Activated gamma-delta T cell treated with Interleukin-2 at 50 U/mL for 16 hours (primary cell): ENCODE results near the gene SAMD15.
"Not testable (repeated sequence)": the region's sequence is repeated elsewhere in the genome, so short reads cannot be mapped to it uniquely, and the experiment has no call there.

Experiments used
- DNase-seq: peaks from one replicate; pipeline ENCODE4 v3.0.0-alpha.2; 2020

The SAMD15 gene

DNA sequence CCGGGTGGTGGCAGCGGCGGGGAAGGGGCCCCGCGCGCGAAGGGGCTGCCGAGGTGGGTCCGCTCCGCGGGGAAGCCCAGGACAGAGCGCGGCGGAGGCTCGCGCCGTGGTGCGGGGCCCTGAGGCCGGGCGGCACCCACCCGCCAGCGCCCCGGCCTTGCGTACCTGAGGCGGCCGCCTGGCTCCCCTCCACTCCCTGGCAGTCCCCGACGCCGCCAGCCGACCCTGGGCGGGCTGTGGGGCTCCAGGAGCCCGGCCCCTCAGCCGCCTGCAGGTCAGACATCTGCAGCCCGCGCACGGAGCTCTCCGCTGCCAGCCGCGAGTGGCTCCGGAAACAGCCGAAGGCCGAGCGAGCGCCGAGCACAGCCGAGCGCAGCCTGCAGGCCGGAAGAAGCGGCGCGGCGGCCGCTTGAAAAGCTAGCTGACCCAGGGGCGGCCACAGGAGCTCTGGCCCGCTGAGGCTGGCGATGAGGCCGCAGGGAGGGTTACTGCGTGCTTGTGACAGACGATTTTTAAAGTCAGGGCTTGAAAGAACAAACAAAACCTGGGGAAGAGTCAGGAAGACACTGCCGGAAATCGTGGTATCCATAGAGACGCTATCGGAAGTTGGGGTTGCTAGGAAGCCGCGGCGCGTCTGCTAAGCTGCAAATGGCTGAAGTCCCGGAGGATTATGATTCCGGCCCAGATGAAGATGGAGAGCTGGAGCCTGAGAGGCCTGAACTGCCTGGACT is at the start of gene SAMD15, which contains the start of gene TMED8:
SAMD15 (plus strand) TSS at position 609 of the 731 bp plus-strand sequence; CDS start at position 649, 40 bp downstream.
TMED8 (minus strand) TSS at position 324 of the 731 bp plus-strand sequence; CDS start at position 283, 41 bp downstream.
- peak; percentile 80 for DNase-seq

DNA sequence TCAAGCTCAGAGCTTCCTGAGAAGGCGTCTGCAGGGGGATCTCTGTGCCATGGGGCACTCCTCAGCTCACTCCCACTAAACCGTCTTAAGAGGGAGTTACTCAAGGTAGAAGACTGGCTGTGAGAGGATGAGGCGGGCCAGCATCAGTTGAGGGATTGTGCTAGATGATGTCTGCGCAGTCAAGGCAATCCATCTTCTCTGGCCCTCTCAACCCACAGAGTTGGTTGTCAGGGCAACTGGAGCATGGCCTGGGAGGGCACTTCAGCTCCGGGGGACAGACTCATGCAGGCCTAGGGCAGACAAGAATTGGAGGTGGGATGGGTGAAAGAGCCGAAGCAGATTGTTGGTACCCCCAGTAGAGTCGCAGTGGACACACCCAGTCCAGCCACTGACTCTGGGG is 47.3 kb upstream of the SAMD15 start:
- DNase-seq = no peak

DNA sequence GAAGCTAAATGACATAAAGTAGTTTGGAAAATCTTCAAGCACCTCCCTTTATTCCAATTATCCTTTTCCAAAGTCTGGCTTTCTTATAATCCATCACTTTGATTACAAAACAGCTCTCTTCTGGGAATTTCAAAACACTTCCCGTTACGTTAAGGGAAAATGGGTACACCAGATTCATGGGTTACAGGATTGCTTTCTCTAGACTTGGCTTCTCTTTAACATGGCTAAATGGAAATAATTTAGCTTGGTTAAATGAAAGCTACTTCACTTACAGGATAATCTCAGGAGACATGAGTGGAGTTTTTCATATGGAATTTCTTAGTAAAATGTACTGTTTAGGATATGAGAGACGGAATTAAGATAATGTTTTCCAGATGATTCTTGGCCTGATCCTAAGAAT is 41.6 kb upstream of the SAMD15 start:
- no peak for DNase-seq

DNA sequence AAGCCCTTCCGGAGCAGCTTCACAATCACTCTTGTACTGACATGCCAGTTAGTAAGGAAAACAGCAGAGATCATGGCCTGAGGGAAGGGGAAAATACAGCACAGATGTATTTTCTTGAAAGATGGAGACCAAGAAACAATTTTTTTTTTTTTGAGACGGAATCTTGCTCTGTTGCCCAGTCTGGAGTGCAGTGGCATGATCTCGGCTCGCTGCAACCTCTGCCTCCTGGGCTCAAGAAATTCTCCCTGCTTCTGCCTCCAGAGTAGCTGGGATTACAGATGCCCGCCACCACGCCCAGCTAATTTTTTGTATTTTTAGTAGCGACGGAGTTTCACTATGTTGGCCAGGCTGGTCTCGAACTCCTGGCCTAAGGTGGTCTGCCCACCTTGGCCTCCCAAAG is 39.9 kb upstream of the SAMD15 start:
- not testable (repeated sequence) for DNase-seq

DNA sequence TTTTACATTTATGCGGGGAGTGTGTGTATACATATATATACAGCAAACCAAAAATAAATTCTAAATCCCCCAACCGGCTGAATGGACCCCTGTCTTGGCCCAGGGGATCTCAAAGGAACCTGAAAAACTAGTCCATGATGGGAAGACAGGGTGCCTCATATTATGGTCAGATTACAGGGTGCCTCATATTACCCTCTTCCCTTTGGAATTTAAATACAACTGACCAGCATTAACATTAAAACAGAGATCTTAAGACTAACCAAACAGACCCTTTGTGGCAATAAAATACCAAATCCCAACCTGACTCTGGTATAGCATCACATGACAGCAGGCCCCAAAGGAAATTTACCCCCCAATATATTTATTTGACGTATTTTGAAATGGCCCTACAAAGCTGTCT is 39.3 kb upstream of the SAMD15 start:
- DNase-seq = no peak

DNA sequence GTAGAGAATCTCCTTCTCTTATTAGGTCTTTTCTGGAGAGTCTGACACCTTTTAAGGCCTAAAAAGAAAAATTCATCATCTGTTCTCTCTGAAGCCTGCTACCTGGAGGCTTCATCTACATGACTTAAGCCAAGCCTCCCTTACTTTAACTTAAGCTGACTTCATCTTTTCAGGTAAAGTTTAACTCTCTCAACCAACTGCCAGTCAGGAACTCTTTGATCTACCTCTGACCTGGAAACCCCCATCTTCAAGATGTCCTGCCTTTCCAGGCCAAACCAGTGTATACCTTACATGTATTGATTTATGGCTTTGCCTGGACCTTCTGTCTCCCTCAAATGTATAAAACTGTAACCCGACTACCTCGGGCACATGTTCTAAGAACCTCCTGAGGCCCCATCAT is 38.9 kb upstream of the SAMD15 start:
- DNase-seq = no peak

DNA sequence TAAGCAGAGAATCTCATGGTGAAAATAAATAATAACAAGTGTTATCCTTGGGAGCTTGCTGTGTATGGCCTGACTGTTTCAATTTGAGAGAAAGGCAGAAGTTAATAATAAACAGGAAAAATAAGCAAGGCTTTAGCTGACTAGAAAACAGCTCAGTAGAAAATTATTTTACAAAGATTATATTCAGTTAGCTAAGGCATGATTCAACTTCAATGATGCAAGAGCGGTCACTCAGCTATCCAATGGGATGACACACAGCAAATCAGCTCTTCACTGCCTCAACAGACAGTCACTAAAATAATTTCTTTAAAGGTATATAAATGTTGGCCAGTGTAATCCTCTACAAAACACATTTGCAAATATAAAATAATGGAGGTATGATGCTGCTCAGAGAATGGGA is 37.8 kb upstream of the SAMD15 start:
- DNase-seq = no peak

DNA sequence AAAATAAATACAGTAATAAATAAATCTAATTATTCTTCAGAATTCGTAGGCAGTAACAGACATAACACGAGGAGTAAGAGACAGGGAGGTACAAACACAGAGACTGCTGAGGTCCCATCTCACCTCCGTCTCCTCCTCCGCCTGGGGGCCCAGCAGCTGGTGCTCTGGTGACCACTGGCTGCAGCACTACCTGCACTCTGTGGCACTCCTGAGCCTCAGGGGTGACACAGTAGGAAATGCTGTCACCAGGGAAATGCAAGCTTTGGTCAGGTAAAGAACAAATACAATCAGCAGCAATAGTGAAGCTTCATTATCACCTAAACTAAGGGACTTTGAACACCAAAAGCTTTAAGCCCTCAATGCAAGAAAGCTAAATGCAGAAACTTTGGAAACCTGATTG is 36.8 kb upstream of the SAMD15 start:
- DNase-seq = no peak

DNA sequence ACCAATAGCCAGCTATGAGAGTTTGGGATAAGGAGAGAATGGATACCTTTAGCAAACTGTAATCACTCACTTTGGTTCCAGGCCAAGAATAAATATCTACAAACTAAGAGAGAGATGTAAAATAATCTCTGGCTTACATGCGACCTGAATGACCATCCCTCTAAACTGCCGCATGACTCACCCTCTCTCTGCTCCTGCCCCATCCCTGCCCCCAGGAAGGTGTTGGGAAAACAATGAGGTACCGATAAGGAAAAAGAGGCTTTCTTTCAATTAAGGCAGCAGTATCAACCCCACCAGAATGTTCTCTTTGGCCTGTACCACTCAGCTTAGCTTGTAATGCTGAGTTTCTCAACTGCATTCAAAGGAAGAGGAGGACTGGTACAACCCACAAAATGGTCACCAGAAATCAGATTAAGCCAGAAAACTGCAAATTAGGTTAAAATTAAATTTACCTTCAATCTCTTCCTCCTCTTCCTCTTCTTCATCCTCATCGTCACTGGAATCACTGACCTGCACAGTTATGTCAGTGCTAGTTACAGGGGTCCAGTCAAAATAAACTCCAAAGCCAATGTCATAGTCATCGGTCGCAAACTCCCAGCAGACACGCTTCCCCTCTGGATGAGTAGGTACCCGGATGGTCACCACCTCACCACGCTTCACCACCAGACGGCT is 34.3 kb upstream of the SAMD15 start:
- no peak for DNase-seq

DNA sequence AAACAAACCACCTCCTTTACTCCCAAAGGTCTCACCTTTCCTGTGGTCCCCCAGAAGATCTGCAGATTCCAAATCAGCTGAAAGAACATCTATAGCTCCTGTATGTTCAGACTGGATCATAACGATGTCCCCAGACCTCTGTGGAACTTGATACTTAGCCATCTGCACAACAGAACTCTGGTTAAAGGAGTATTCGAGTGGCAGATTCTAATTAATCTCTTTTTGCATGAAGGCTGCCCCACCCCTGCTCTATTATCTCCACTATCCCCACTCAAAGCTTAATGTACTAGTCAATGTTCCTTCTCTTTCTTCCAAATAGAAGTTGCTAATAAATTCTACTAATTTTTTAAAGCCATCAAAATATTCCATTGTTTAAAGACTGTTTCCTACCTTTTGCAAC is 33.5 kb upstream of the SAMD15 start:
- no peak for DNase-seq

DNA sequence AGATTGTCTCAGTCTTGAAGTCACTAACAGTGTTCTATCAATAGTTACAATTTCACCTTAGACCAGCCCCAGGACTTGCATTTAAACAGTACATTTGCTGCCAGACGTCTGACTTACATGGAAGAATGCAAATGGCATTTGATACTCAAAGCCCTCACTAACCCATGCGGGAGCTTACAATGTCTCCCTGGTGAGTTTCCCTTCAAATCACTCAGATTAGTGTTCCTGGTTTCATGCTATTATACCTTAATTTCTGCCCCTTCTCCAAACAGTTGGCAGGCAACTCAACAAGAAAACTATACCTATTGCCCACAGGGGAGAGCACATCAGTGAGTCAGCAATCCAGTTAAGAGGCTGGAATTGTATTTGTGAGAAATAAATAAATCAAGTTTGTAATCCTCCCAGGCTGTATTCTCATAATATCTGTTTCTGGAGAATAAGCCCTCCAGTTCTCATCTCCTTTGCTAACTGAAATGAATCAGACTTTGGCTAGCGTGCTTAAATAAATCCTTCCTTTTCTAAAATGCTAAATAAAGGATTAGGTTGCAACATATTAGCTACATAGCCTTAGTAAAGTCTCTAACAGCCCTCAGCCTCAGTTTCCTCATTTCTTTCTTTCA is 32.7 kb upstream of the SAMD15 start:
- DNase-seq = no peak

DNA sequence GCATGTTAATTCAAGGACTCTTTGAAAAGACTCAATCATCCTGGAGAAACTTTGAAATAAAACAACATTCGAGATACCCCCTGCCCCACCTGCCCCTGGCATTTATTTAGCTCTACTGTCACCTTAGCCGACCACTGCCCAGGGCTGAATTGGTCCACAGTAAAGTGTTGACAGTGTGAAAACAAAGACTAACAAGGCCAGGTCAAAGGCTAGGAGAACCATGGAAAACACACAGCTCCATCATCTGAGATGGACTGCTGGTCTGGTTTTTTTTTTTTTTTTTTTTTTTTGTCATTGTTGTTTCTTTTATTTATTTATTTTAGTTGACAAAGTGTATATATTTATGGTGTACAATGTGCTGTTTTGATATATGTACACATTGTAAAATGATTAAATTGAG is 30.7 kb upstream of the SAMD15 start:
- no peak for DNase-seq

DNA sequence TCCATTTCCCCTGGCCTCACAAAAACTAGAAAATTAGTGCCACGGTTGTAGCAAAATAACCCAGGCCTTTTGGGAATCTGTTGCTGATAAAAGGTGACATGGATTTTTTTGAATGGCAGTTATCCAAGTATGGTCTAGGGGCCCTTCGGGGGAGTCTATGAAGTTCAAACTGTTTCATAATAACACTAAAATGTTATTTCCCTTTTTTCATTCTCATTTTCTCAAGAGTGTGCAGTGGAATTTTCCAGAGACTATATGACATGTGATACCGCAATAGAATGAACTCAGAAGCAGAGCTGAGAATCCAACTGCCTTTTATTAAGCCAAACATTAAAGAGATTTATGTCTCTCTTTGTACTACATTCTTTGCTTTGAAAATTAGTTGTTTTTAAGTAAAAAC is 29.4 kb upstream of the SAMD15 start:
- no peak for DNase-seq

DNA sequence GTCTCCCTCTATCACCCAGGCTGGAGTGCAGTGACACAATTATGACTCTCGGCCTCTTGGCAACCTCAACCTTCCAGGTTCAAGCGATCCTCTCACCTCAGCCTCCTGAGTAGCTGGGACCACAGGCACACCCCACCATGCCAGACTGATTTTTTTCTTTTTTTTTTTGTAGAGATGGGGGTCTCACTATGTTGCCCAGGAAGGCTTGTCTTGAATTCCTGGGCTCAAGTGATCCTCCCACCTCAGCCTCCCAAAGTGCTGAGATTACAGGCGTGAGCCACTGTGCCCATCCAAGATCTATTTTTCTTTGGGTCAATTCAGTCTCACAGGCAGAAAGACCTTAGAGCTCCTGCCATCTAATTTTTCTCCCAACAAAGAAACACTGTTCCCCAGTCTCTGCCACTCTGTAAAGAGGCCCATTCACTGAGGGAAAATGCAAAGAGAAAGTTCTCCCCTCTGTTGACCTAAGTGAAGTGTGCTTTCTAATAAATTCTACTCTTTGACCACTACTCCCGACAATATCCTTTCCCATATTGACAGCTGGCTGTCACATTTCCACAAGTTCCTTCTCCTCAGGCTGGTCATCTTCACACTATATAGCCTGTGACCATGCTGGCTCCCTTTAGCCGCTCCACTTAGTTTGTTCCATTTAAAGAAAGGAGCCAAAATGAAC is 23.6 kb upstream of the SAMD15 start:
- no peak for DNase-seq

DNA sequence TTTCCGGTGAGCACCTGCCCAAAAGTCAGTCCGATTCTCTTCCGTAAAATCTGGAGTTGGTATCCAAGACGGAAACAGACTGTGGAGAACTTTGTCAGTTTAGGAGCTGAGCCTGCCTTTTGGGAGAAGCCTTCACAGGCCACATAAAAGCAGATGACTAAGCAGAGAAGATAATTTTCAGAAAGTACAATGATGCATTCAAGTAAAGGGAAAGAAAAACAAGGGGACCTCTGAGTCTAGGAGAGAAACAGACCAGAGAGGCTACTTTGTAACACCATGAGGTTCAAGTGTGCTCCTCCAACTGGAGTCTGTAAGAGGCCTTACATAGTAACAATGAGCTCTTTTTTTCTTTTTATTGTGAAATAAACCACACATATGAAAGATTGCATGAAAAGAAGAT is 21.4 kb upstream of the SAMD15 start:
- DNase-seq = no peak

DNA sequence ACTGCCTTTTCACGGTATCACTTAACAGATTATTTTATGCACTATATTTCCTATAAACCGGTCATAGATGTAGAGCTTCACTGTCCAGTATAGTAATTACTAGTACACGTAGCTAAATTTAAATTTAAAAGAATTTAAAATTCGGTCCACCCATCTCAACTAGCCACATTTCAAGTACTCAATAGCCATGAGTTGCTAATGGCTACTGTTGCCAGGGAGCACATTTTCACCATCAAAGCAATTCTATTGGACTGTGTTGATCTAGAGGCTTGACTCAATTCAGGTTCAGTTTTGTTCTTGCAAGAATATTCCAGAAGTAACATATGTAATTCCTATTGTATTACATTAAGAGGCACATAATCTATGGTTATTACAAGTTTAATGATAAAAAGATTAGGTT is 20.3 kb upstream of the SAMD15 start:
- DNase-seq = no peak

DNA sequence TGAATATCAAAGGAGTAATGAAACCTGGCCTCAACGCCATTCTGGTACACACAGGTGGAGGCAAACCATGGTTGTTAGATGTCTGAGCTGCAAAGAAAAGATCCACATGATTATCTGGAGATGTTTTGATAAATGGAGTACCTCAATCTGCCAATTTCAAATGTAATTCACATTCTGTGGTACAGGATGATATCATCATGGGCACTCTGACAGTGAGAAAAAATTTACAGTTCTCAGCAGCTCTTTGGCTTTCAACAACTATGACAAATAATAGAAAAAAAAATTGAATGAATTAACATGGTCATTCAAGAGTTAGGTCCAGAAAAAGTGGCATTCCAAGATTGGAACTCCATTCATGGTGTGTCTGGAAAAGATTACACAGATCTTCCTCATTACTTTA is 17.6 kb upstream of the SAMD15 start:
- no peak for DNase-seq

DNA sequence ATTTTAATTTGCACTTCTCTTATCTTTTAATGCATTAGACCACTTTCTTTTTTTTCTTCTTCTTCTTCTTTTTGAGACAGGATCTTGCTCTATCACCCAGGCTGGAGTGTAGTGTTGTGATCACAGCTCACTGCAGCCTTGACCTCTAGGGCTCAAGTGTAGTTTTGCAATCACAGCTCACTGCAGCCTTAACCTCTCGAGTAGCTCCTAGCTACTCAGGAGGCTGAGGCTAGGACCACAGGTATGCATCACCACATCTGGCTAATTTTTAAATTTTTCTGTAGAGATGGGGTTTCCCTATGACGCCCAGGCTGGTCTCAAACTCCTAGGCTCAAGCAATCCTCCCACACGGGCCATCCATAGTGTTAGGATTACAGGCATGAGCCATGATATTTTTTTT is 13.0 kb upstream of the SAMD15 start:
- no peak for DNase-seq

DNA sequence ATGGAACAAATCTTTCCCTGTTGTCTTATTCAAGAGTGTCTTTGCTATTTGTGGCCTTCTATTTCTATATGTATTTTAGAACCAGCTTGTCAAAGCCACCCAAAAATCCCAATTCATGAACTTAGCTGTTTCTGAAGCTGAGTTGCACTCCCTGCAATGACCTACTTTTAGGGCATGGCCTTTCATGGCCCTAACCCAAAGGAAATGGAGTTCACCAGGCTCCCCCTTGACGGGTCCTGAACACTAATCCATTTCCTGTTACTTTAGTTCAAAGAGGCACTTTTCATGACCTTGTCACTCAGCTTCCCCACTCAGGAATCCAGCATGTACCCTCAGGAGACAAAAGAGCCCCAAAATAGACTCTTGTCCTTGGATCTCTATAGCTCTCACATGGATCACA is 7.9 kb upstream of the SAMD15 start:
- DNase-seq = no peak

DNA sequence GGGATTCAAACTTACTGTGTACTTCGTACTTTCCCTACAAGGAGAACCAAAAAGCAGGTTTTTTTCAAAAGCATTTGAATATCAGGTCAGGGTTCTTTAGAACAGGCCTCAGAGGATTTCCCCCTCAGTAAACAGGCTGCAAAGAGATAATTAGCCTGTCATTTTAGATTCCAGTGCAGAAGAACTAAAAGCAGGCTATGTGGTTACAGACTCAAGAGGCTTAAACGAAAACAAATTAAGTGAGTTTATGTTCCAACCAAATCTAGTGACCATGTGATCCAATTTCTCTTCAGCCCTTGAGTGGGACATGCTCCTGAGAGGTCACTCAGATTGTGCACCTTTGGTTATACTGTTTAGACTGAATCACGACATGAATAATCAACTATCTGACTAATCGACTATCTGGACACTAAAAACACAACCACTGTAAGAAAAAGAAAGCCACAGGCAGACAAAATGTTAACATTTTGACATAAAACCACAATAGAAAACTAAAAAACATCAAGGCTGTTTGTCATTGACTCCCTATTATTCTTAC is 4.8 kb upstream of the SAMD15 start:
- no peak for DNase-seq

DNA sequence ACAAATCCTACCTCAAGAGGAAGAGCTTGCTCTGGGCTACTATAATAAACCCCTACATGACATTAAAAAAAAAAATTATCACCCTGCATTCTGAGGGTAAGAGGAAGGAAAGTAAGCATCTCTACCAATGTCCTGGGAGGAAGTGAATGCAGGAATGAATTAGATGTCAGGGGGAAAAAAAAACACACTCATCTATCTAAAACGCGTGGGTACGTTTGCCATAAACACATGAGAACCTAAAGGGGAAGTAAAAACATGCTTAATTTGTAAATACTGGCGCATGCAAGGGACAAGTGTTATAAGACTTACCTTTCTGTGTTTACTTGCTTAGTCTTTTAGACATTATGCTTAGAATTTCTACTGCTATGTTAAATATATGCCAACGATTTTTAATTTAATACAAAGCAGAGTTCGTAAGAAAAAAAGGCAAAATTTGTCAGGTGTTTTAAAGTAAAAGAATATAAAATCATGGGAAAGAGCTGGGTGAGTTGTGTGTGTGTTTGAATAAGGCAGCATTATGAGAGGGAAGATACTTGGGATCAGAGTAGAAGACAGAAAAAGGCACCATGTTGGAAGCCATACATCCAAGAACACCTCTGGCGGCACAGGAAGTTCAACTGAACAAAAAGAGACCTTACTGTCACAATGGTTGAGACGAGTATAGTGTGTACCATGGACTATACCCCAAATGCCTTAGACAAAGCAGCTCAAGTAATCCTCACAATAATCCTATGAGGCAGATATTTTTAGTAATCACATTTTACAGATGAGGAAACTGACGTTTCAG is 1.8 kb upstream of the SAMD15 start:
- no peak for DNase-seq

DNA sequence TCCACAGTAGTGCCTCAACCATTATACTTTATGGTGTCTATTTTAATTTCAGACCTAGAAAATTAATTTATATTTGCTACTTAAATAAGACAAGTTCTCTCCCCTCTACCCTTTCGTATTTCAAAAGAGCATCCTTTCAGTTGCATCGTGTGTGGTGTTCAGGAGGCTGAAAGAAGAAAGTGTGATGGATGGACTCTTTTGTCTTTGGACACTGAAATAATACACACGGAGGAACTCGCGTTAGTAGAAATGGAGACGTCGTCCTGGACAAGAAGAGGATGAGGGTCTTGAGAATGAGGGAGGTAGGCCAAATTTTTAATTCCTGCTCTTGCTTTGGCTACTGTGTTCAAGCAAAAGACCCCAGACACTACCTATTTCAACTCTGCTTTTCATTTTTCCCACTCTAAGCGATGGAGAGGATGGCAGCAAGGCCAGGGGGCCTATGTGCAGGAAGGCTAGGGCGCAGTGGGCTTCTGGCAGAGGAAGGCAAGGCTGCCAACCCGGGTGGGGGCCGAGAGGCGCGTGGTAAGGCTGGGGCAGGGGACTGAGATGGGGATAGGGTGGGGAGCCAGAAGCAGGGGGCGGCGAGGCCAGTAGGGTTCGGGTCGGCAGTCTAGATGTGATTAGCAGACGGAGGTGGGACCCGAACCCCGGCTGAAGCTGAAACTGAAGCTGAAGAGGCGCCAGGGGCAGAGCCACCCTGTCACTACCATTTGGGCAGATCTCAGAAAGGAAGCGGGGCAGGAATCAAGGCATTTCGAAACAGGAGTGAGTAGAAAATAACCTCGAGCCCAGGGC is 1.0 kb upstream of the SAMD15 start:
- DNase-seq = no peak
